ENCODE data around the gene CERKL. TPM values are rescaled to one million over a fixed set of nuclear protein-coding genes. Genes with fewer than 3 reads are reported as not detected.

CERKL gene
- total RNA-seq, 4 donors from 2014 or later, result not detected

GRCh38 chr2:181575024-181575649, 81.8 kb downstream of the CERKL start:
- WGBS, 2 donors, result 61 to 66% methylated on average over 7 of the region's 7 CpGs
- no peak overlapping the region for H3K4me3 ChIP-seq

GRCh38 chr2:181574321-181574720, 82.6 kb downstream of the CERKL start:
- H3K27ac ChIP-seq, result no peak overlapping the region
- H3K27me3 ChIP-seq, result no peaks in the 10 kb centered on the region
- no peak overlapping the region for H3K4me3 ChIP-seq
- DNase-seq (ENCODE audit: low spot score in 2 of 2), result no peak
- H3K36me3 ChIP-seq, result no peaks in the 10 kb centered on the region
- no peak for TF ChIP-seq EP300 (IDR thresholded peaks at IDR 0.05)
- no peak for TF ChIP-seq CTCF (IDR thresholded peaks at IDR 0.05)
- TF ChIP-seq POLR2A (IDR thresholded peaks at IDR 0.05), result no peak
- no peaks in the 10 kb centered on the region for H3K4me1 ChIP-seq
- WGBS, 2 donors, result 73 to 77% methylated on average over 7 of the region's 7 CpGs
- H3K9me3 ChIP-seq, result no peaks in the 10 kb centered on the region

More at GRCh38 chr2:181575024-181575649, 81.8 kb downstream of the CERKL start:
- no peak overlapping the region for H3K27ac ChIP-seq
- no peaks in the 10 kb centered on the region for H3K27me3 ChIP-seq
- no peak for DNase-seq (ENCODE audit: low spot score in 2 of 2)
- no peaks in the 10 kb centered on the region for H3K36me3 ChIP-seq
- TF ChIP-seq CTCF (IDR thresholded peaks at IDR 0.05) (no peak), EP300 (IDR thresholded peaks at IDR 0.05) (no peak), POLR2A (IDR thresholded peaks at IDR 0.05) (no peak)
- no peaks in the 10 kb centered on the region for H3K4me1 ChIP-seq
- H3K9me3 ChIP-seq, result no peaks in the 10 kb centered on the region

GRCh38 chr2:181573140-181573736, 83.7 kb downstream of the CERKL start:
- DNase-seq (ENCODE audit: low spot score in 2 of 2), result no peak
- 47 to 49% methylated on average over 4 of the region's 4 CpGs for WGBS, 2 donors
- Histone ChIP-seq H3K4me1 (no peaks in the 10 kb centered on the region), H3K9me3 (no peaks in the 10 kb centered on the region), H3K27me3 (no peaks in the 10 kb centered on the region), H3K36me3 (no peaks in the 10 kb centered on the region), H3K4me3 (no peak overlapping the region), H3K27ac (no peak overlapping the region)
- no peak for TF ChIP-seq EP300 (IDR thresholded peaks at IDR 0.05)
- peak in 3 of 5 experiments; percentile 20 to 37 (median 32) for TF ChIP-seq CTCF (IDR thresholded peaks at IDR 0.05)
- TF ChIP-seq POLR2A (IDR thresholded peaks at IDR 0.05), result no peak

GRCh38 chr2:181570833-181571661, 85.9 kb downstream of the CERKL start:
- peak in 2 of 5 experiments; percentile 22 to 35 for TF ChIP-seq CTCF (IDR thresholded peaks at IDR 0.05)
- TF ChIP-seq POLR2A (IDR thresholded peaks at IDR 0.05), result no peak
- 74 to 75% methylated on average over 4 of the region's 4 CpGs for WGBS, 2 donors
- Histone ChIP-seq H3K4me3 (no peak overlapping the region), H3K4me1 (no peaks in the 10 kb centered on the region), H3K27ac (no peak overlapping the region), H3K27me3 (no peaks in the 10 kb centered on the region), H3K36me3 (no peaks in the 10 kb centered on the region), H3K9me3 (no peaks in the 10 kb centered on the region)
- DNase-seq (ENCODE audit: low spot score in 2 of 2), result no peak

- TF ChIP-seq CTCF (IDR thresholded peaks at IDR 0.05) (no peak), POLR2A (IDR thresholded peaks at IDR 0.05) (no peak), EP300 (IDR thresholded peaks at IDR 0.05) (no peak)
- H3K27ac ChIP-seq, result no peak overlapping the region
- H3K27me3 ChIP-seq, result no peaks in the 10 kb centered on the region
- H3K9me3 ChIP-seq, result no peaks in the 10 kb centered on the region
- no peaks in the 10 kb centered on the region for H3K4me1 ChIP-seq
- 90% methylated on average over 2 of the region's 2 CpGs for WGBS, 2 donors
- DNase-seq (ENCODE audit: low spot score in 2 of 2), result no peak
- no peaks in the 10 kb centered on the region for H3K36me3 ChIP-seq
- no peak overlapping the region for H3K4me3 ChIP-seq
Measured at GRCh38 chr2:181570059-181570458, 86.8 kb downstream of the CERKL start.
